Heart right ventricle (tissue), 16 donors: Measurements from ENCODE around the gene OR52E6. TPM values are rescaled to one million over a fixed set of nuclear protein-coding genes. Genes with fewer than 3 reads are reported as not detected.
A peak's percentile ranks its signal among the peaks of the same experiment; 100 is the strongest.

Source experiments
- ATAC-seq, 8 donors: fragments of 200-7000 bp; cut with Tn5 transposase; one replicate each; pipeline ENCODE4 v1.9.1; 2020; ENCODE audit warnings: mild to moderate bottlenecking in 8 of 8, moderate library complexity in 8 of 8, moderate number of reproducible peaks in 1 of 8
- DNase-seq, 2 donors: peaks; one replicate each; pipeline ENCODE4 v3.0.0-alpha.2; 2020
- H3K27ac ChIP-seq, 10 donors: fragments of 200-600 bp; sonication (generic) in 2 of 10; one replicate each; pipeline versions ENCODE4 v1.5.0 to v1.8.0; 2020 to 2022; ENCODE audit warnings: mild to moderate bottlenecking in 3 of 10
- H3K27me3 ChIP-seq, 7 donors: fragments of 200-600 bp; one replicate each; pipeline ENCODE4 v1.8.0; 2021 to 2022; ENCODE audit warnings: mild to moderate bottlenecking in 2 of 7
- H3K36me3 ChIP-seq, 9 donors: fragments of 200-600 bp; sonication (generic) in 1 of 9; one replicate each; pipeline versions ENCODE4 v1.5.0 to v1.8.0; 2020 to 2022; ENCODE audit warnings: mild to moderate bottlenecking in 2 of 9
- H3K4me1 ChIP-seq, 9 donors: fragments of 200-600 bp; sonication (generic) in 1 of 9; one replicate each; pipeline versions ENCODE4 v1.5.0 to v1.8.0; 2020 to 2022; ENCODE audit warnings: mild to moderate bottlenecking in 4 of 9
- H3K4me3 ChIP-seq, 10 donors: fragments of 200-600 bp; sonication (generic) in 2 of 10; one replicate each; pipeline versions ENCODE4 v1.5.0 to v1.8.0; 2020 to 2022; ENCODE audit warnings: mild to moderate bottlenecking in 7 of 10, moderate library complexity in 2 of 10
- H3K9me3 ChIP-seq, 11 donors: fragments of 200-600 bp in 10 of 11; sonication (generic) in 2 of 11; one replicate each; pipeline versions ENCODE4 v1.5.0 to v1.8.0; 2013 to 2022; ENCODE audit warnings: mild to moderate bottlenecking in 2 of 11, control low read depth in 1 of 11, moderate library complexity in 1 of 11
- WGBS, 2 donors: extraction: QIAGEN DNeasy Blood & Tissue Kit; methylation state at CpG; one replicate each; pipeline ENCODE4 v1.1.7; 2013; ENCODE audit warnings: inconsistent platforms in 1 of 2; 5-methylcytosine and 5-hydroxymethylcytosine counted together
- intact Hi-C, 10 donors: fragments of 100-400 bp; cut with DNase I; formaldehyde crosslinking; loops; one replicate each; pipeline versions ENCODE4 v1.11.1 to v1.14.2; 2022
- polyA plus RNA-seq, 2 donors: library from polyadenylated mRNA; stranded (reverse); fragments of 200-250 nt; gene quantifications; one replicate each; pipeline ENCODE4 v1.2.3, GENCODE V29; 2013
- total RNA-seq, 10 donors: library from RNA; stranded (reverse); fragmentation: NEBNext Ultra II Directional in 3 of 10; extraction: Animal tissue kit (Norgen Biotek cat#: 25700) in 3 of 10; gene quantifications; one replicate each; pipeline versions ENCODE4 v1.2.1 to v1.2.4, GENCODE V29; 2021 to 2023
- TF ChIP-seq, protein P1 (sequence below), 9 donors: fragments of 200-600 bp; sonication (generic) in 2 of 9; IDR thresholded peaks; one replicate each; pipeline versions ENCODE4 v1.5.0 to v1.8.0; 2021 to 2022; ENCODE audit warnings: antibody characterized with exemption in 9 of 9, mild to moderate bottlenecking in 5 of 9, moderate library complexity in 1 of 9
- donor health status: Arrhythmogenic right ventricular cardiomyopathy.
- donor health status: ischemic (EF 13 %, LVEDD 7.1; RV severe dilation, severe dysfunction).
- donor health status: healthy with polysubstance abuse.
- donor health status: DM: no; HTN: yes; CAD: no.
- donor health status: DM: no; HTN: no; CAD: no.
- donor health status: ischemic (EF 25% LVEDD 6.9; RV normal size, moderate dysfunction).
- donor health status: ischemic (EF 25% LVEDD 5.7; RV mildly dilated, moderate dysfunction).
- donor health status: healthy.
- donor health status: DM: yes; HTN: yes; CAD: no.
- donor health status: Ischemic cardiomyopathy.
- donor health status: ischemic (EF 35%, LVEDD 5.7; RV mildly dilated, moderate dysfunction).
- donor health status: nonischemic (EF 11% LVEDD 7.7; RV severe dilation, severe dysfunction).
- donor health status: DM: yes; HTN: yes; CAD: no.
- donor health status: PGD.
- donor health status: ischemic (EF 29% LVEDD 5.4; RV normal size, mild dysfunction).
- donor health status: nonischemic (EF 23%, LVEDD 6.1; RV moderate dilation, normal function).

OR52E6 gene
- total and polyA plus RNA-seq, 12 donors: not detected

DNA sequence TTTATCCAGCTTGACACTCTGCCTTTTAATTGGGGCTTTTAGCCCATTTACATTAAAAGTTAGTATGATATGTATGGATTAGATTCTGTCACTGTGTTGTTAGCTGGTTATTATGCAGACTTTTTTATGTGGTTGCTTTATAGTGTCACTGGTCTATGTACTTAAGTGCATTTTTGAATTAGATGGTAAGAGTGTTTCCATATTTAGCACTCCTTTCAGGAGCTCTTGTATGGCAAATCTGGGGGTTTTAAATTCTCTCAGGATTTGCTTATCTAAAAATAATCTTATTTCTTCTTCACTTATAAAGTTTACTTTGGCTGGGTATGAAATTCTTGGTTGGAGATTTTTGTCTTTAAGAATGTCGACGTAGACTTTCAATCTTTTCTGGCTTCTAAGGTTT, 4.0 kb downstream of the OR52E6 start:
- H3K36me3 ChIP-seq: no peaks in the 10 kb centered on the region
- no peak overlapping the region for H3K4me3 ChIP-seq
- H3K27ac ChIP-seq: no peak overlapping the region
- TF ChIP-seq, protein P1, sequence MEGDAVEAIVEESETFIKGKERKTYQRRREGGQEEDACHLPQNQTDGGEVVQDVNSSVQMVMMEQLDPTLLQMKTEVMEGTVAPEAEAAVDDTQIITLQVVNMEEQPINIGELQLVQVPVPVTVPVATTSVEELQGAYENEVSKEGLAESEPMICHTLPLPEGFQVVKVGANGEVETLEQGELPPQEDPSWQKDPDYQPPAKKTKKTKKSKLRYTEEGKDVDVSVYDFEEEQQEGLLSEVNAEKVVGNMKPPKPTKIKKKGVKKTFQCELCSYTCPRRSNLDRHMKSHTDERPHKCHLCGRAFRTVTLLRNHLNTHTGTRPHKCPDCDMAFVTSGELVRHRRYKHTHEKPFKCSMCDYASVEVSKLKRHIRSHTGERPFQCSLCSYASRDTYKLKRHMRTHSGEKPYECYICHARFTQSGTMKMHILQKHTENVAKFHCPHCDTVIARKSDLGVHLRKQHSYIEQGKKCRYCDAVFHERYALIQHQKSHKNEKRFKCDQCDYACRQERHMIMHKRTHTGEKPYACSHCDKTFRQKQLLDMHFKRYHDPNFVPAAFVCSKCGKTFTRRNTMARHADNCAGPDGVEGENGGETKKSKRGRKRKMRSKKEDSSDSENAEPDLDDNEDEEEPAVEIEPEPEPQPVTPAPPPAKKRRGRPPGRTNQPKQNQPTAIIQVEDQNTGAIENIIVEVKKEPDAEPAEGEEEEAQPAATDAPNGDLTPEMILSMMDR (IDR thresholded peaks at IDR 0.05): no peak
- WGBS, 2 donors: 79 to 82% methylated on average over 2 of the region's 2 CpGs
- no peak for DNase-seq
- no peaks in the 10 kb centered on the region for H3K4me1 ChIP-seq
- ATAC-seq: no peak
- no peaks in the 10 kb centered on the region for H3K9me3 ChIP-seq
- H3K27me3 ChIP-seq: no peaks in the 10 kb centered on the region
- intact Hi-C loops: no loop called here

DNA sequence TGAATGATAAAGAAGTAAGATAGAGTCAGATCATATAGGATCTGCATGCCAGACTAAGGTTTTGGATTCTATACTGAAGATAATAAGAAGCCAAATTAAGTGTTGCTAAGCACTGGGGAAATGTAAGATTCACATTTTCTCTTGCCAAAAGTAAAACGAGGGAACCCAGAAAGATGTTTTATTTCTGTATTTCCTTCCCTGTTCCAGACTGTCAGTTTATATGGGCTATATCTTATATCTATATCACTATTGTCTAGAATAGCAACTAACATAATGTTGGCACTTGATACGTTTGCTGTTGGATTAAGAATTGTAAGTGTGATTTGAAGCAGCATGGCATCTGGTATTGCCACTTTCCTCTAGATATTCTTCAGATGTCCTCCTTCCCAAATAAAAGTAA, 8.3 kb downstream of the OR52E6 start:
- TF ChIP-seq, protein P1 (IDR thresholded peaks at IDR 0.05): no peak
- intact Hi-C loops: no loop called here
- 42 to 58% methylated on average over 2 of the region's 2 CpGs for WGBS, 2 donors
- Histone ChIP-seq H3K9me3 (no peaks in the 10 kb centered on the region), H3K27me3 (no peaks in the 10 kb centered on the region), H3K27ac (no peak overlapping the region), H3K4me3 (no peak overlapping the region), H3K4me1 (no peaks in the 10 kb centered on the region), H3K36me3 (no peaks in the 10 kb centered on the region)
- ATAC-seq: no peak
- DNase-seq: no peak

DNA sequence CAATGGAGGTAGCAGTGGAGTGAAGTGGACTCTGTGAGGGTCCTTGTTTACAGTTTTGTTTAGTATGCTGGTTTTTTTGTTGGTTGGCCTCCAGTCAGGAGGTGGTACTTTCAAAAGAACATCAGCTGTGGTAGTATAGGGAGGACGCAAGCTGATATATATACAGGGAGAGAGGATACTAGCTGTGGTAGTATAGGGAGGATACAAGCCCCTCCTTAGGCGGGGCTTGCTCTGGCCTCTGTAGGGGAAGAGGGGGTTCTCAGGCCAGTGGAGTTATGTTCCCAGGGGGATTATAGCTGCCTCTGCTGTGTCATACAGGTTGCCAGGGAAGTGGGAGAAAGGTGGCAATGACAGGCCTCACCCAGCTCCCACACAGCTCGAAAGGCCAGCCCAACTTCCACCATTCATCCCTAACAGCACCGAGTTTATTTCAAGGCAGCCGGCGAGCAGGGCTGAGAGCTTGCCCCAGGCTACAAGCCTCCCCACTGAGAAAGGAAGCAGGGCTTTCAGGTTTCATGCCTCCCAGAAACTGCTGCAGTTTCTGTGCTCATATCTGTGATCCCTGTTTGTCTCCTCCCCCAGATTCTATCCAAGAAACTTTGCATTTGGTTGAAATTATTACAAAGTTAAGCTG, 10.4 kb downstream of the OR52E6 start:
- WGBS, 2 donors: 77 to 84% methylated on average over 6 of the region's 6 CpGs

DNA sequence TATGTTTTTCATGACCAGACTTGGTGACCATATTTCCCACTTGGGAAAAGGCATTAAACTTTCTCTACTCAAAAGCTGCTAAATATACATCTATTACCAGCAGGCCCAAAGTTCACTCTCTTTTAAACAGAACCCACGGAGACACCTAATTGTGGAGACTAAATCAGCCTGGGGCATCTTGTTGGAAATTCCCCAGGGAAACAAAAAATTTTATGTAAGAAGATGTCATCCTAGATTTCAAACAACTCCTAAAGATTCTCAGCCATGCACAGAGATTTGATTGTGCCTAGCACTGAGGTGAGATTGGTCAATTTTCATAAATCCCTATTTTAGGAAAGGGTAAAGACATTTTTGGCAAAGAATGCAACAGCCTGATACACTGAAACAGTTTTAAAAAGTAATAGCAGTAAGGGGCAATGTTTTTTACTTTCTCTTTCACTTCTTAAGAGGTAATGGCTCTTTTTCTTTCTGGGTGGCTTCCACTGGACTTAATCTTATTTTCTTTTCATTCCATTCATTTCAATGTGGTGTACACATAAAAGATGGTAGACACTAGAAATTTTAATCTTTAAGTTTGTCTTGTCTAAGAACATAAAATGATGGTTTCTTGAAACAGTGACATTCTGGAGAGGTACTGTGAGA, 23.3 kb downstream of the OR52E6 start:
- peaks cover 0 to 16% (median 0%) of the 10 kb centered on the region in 9 donors for H3K4me1 ChIP-seq
- no peak for DNase-seq
- intact Hi-C loops: loop anchor here in 2 of 10 donors (10.0 kb wide), 1 partner anchor 694 kb away; no protein-coding TSS in a partner anchor

More for the DNA sequence above, 10.4 kb downstream of the OR52E6 start:
- TF ChIP-seq, protein P1 (IDR thresholded peaks at IDR 0.05): no peak
- no peaks in the 10 kb centered on the region for H3K4me1 ChIP-seq
- ATAC-seq: no peak
- intact Hi-C loops: no loop called here
- no peaks in the 10 kb centered on the region for H3K9me3 ChIP-seq
- no peaks in the 10 kb centered on the region for H3K36me3 ChIP-seq
- no peaks in the 10 kb centered on the region for H3K27me3 ChIP-seq
- H3K27ac ChIP-seq: no peak overlapping the region
- H3K4me3 ChIP-seq: no peak overlapping the region
- DNase-seq: no peak

More for the DNA sequence above, 23.3 kb downstream of the OR52E6 start:
- no peaks in the 10 kb centered on the region for H3K9me3 ChIP-seq
- ATAC-seq: no peak
- H3K4me3 ChIP-seq: peak overlapping the region in 2 of 10 donors; percentile 6 to 8
- TF ChIP-seq, protein P1 (IDR thresholded peaks at IDR 0.05): no peak
- no peak overlapping the region for H3K27ac ChIP-seq
- H3K36me3 ChIP-seq: no peaks in the 10 kb centered on the region
- H3K27me3 ChIP-seq: peaks cover 0 to 4% (median 0%) of the 10 kb centered on the region in 7 donors
- WGBS, 2 donors: 27 to 49% methylated on average over 1 of the region's 1 CpG
